HG02759 (cell line): ENCODE results near the gene STXBP6.
"Not testable (repeated sequence)": the region's sequence is repeated elsewhere in the genome, so short reads cannot be mapped to it uniquely, and the experiment has no call there.

Source experiments
- ATAC-seq: cut with Tn5 transposase; IDR thresholded peaks from one replicate; pipeline ENCODE4 v1.9.1; 2021; ENCODE audit warnings: mild to moderate bottlenecking, moderate library complexity; ENCODE audit not compliant: unreplicated experiment

Gene STXBP6

GRCh38 chr14:24774187-24774915 is 275.6 kb downstream of the STXBP6 start:
- ATAC-seq: no peak

- ATAC-seq: not testable (repeated sequence)
These were observed 276.4 kb downstream of the STXBP6 start for GRCh38 chr14:24773564-24773963.

- no peak for ATAC-seq
These were observed 283.5 kb downstream of the STXBP6 start for GRCh38 chr14:24766434-24766833.

GRCh38 chr14:24761141-24761540 is 288.8 kb downstream of the STXBP6 start:
- ATAC-seq: no peak
